Measurements from ENCODE around the gene NDUFAF8.

DNA sequence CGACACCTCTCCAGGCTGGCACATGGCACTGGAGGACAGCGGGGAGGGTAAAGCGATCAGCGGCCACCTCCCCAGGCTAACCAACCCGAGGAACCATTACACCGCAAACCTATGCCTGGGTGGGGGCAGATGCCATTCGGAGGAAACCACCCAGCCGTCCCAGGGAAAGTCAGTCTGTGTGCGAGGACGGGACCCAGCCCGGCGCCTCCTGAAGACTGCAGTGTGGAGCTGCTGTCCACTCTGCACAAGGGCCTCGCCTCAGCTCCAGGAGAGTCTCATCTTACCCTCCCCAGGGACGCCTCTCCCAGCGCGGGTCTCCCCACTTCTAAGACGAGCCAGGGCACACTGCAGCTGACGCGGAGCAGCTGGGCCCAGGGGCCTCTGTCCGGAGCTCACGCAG is 48.0 kb downstream of the NDUFAF8 start:
- no peak for TF ChIP-seq CTCF (IDR thresholded peaks at IDR 0.05)
- TF ChIP-seq POLR2A (IDR thresholded peaks at IDR 0.05): no peak
- TF ChIP-seq POLR2AphosphoS5 (IDR thresholded peaks at IDR 0.05): no peak

Data from prostate gland (tissue), 2 donors.